Measurements from ENCODE around the gene ADCY7.

DNA sequence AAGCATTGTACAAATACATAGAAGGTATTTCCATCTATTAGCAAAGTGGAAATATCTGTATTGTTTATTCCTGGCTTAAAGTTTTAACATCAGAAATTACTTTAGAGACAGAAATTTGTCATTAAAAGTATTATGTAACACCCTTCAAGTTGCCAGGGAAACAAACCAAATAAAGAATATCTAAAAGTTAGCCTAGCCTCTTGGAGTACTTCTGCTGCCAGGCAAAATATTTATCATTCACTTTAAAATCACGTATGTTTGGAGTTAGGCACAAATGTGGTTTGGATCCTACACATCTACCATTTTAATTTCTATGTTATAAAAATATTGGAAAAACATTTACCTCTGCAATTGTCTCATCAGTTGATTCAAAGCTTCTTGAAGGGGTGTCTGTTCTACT is 87.7 kb downstream of the ADCY7 start:
- TF ChIP-seq CHD2 (IDR thresholded peaks at IDR 0.05; ENCODE audit: low read depth, low read length) (no peak), NFYB (IDR thresholded peaks at IDR 0.05; ENCODE audit: extremely low read depth, insufficient read length) (no peak), RBM15 (IDR thresholded peaks at IDR 0.05; ENCODE audit: insufficient read depth, low read length) (no peak)
- TF ChIP-seq, protein P1, sequence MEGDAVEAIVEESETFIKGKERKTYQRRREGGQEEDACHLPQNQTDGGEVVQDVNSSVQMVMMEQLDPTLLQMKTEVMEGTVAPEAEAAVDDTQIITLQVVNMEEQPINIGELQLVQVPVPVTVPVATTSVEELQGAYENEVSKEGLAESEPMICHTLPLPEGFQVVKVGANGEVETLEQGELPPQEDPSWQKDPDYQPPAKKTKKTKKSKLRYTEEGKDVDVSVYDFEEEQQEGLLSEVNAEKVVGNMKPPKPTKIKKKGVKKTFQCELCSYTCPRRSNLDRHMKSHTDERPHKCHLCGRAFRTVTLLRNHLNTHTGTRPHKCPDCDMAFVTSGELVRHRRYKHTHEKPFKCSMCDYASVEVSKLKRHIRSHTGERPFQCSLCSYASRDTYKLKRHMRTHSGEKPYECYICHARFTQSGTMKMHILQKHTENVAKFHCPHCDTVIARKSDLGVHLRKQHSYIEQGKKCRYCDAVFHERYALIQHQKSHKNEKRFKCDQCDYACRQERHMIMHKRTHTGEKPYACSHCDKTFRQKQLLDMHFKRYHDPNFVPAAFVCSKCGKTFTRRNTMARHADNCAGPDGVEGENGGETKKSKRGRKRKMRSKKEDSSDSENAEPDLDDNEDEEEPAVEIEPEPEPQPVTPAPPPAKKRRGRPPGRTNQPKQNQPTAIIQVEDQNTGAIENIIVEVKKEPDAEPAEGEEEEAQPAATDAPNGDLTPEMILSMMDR (IDR thresholded peaks at IDR 0.05 in 2 of 3, conservative IDR thresholded peaks at IDR 0.05 in 1 of 3; ENCODE audit: insufficient read depth in 2 of 3, low read depth in 1 of 3, low read length in 3 of 3), result no peak
- TF ChIP-seq, protein P2, sequence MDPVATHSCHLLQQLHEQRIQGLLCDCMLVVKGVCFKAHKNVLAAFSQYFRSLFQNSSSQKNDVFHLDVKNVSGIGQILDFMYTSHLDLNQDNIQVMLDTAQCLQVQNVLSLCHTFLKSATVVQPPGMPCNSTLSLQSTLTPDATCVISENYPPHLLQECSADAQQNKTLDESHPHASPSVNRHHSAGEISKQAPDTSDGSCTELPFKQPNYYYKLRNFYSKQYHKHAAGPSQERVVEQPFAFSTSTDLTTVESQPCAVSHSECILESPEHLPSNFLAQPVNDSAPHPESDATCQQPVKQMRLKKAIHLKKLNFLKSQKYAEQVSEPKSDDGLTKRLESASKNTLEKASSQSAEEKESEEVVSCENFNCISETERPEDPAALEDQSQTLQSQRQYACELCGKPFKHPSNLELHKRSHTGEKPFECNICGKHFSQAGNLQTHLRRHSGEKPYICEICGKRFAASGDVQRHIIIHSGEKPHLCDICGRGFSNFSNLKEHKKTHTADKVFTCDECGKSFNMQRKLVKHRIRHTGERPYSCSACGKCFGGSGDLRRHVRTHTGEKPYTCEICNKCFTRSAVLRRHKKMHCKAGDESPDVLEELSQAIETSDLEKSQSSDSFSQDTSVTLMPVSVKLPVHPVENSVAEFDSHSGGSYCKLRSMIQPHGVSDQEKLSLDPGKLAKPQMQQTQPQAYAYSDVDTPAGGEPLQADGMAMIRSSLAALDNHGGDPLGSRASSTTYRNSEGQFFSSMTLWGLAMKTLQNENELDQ (CRISPR knock-in tag; IDR thresholded peaks at IDR 0.05; ENCODE audit: borderline replicate concordance), result no peak
